Heart left ventricle (tissue), 13 donors: ENCODE results near the gene GPR135.

Source experiments
- POLR2A ChIP-seq, 2 donors: fragments of 450-650 bp; IDR thresholded peaks; one replicate each; pipeline ENCODE4 v1.6.1; 2017; ENCODE audit warnings: antibody characterized with exemption in 2 of 2, mild to moderate bottlenecking in 2 of 2, moderate library complexity in 2 of 2
- TF ChIP-seq, protein P1 (sequence below), 12 donors: fragments of 200-600 bp; sonication (generic) in 4 of 12; IDR thresholded peaks; one replicate each; pipeline versions ENCODE4 v1.5.0 to v1.8.0; 2018 to 2022; ENCODE audit warnings: antibody characterized with exemption in 12 of 12, mild to moderate bottlenecking in 5 of 12
- donor health status: ischemic (EF 13 %, LVEDD 7.1; RV severe dilation, severe dysfunction).
- donor health status: DM: no; HTN: yes; CAD: no.
- donor health status: DM: no; HTN: no; CAD: no.
- donor health status: ischemic (EF 25% LVEDD 6.9; RV normal size, moderate dysfunction).
- donor health status: ischemic (EF 25% LVEDD 5.7; RV mildly dilated, moderate dysfunction).
- donor health status: ischemic (EF 35%, LVEDD 5.7; RV mildly dilated, moderate dysfunction).
- donor health status: nonischemic (EF 11% LVEDD 7.7; RV severe dilation, severe dysfunction).
- donor health status: DM: yes; HTN: yes; CAD: no.
- donor health status: PGD.
- donor health status: ischemic (EF 29% LVEDD 5.4; RV normal size, mild dysfunction).
- donor health status: nonischemic (EF 23%, LVEDD 6.1; RV moderate dilation, normal function).

DNA sequence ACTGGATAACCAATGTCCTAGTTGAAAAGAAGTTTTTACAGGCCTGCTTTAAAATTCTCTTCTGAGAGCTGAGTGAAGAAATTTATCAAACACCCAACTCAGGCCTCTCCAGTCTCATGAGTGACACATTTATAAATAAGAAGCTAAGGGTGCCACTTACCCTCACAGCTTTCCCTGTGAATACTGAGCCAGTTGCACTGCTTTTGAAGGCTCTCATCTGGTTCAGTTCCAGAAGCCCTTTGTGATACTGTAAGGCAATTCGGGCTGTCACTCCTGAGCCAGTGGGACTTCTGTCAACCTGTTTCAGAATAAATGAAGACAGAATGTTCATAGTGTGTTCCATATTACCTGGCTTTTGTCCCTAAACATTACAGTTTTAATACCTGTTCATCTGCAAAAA lies 10.5 kb upstream of the GPR135 start:
- TF ChIP-seq POLR2A (IDR thresholded peaks at IDR 0.05), result no peak
- TF ChIP-seq, protein P1, sequence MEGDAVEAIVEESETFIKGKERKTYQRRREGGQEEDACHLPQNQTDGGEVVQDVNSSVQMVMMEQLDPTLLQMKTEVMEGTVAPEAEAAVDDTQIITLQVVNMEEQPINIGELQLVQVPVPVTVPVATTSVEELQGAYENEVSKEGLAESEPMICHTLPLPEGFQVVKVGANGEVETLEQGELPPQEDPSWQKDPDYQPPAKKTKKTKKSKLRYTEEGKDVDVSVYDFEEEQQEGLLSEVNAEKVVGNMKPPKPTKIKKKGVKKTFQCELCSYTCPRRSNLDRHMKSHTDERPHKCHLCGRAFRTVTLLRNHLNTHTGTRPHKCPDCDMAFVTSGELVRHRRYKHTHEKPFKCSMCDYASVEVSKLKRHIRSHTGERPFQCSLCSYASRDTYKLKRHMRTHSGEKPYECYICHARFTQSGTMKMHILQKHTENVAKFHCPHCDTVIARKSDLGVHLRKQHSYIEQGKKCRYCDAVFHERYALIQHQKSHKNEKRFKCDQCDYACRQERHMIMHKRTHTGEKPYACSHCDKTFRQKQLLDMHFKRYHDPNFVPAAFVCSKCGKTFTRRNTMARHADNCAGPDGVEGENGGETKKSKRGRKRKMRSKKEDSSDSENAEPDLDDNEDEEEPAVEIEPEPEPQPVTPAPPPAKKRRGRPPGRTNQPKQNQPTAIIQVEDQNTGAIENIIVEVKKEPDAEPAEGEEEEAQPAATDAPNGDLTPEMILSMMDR (IDR thresholded peaks at IDR 0.05), result no peak
